SK-N-MC (cell line): ENCODE data around the gene C11orf97.

Experiments used
- EZH2 ChIP-seq: fragments of 200-600 bp; sonication (generic); IDR thresholded peaks from one replicate; pipeline ENCODE4 v1.6.1; 2017; ENCODE audit warnings: antibody characterized with exemption
- FOXP2 ChIP-seq: optimal IDR thresholded peaks from 2 replicates; pipeline ENCODE3; 2011; ENCODE audit warnings: mild to moderate bottlenecking, moderate library complexity; ENCODE audit not compliant: insufficient read depth; ENCODE audit errors: extremely low read length, control extremely low read depth
- POLR2AphosphoS5 ChIP-seq: IDR thresholded peaks from 2 replicates; pipeline ENCODE4 v1.6.1; 2012; ENCODE audit warnings: mild to moderate bottlenecking, low read depth, low read length, borderline replicate concordance

DNA sequence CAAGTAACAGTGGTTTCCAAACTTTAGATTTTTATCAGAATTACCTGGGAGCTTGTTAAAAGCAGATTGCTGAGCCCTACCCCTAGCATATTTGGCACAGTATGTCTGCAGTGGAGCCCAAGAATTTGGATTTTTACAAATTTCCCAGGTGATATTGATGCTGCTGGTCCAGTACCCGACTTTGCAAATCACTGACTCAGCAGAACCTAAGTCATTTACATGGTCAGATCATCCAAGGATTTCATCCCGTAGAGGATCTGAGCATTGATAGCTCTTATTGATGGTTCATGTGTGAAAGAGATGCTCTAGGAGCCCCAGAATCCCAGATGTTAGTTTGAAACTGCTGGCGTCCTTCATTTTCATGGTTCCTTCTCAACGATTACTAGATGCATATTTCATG, 6.0 kb downstream of the C11orf97 start:
- TF ChIP-seq EZH2 (no peak), POLR2AphosphoS5 (no peak), FOXP2 (no peak)
